Measurements from ENCODE around the gene TBL3.

DNA sequence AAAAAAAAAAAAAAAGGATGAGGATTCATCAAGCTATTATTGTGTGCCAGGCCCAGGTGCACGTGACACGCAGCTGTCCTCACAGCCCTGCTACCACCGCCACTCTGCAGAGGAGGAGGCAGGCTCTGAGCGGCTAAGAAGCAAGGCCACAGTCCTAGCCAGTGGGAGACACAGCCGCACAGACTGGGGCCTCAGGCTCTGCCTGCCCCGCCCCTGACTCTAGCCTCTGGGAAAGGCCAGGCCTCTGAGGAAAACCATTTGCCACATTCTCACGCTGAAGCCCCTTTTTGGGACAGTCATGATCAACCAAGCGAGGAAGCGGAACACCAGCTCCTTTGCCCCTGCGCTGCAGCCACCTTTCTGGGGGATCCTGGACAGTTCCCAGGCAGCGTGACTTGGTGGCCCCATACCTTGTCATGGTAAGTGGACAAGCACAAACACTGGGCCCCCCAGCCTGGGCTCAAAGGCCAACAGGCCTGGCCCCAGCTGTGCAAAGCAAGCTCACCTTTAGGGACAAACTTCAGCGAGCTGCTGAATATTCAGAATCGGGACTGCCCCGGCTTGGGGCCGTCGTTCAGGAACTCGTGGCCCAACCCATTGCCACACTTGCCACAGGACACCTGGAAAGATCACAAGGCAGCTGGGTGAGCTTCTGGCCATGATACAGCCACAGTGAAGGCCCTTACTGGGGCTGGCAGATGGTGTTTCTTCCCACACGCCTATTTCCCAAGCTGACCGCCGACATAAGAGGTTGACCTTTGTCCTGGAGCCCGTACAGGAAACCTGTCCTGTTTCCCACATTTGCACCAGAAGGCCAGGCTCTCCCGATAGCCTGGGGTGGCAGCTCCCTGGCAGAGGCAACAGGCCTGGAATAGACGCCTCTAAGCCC is 31.3 kb upstream of the TBL3 start:
- TF ChIP-seq CTCF (optimal IDR thresholded peaks at IDR 0.05 in 1 of 3, IDR thresholded peaks at IDR 0.05 in 1 of 3, conservative IDR thresholded peaks at IDR 0.05 in 1 of 3; ENCODE audit: extremely low read depth in 1 of 3, insufficient read depth in 2 of 3, low read length in 3 of 3): no peak
- TF ChIP-seq EZH2 (IDR thresholded peaks at IDR 0.05; ENCODE audit: low read length): no peak

Measured in keratinocyte (primary cell).